Adrenal gland (tissue), 12 donors: Measurements from ENCODE around the gene TXNRD2. TPM values are rescaled to one million over a fixed set of nuclear protein-coding genes. Genes with fewer than 3 reads are reported as not detected.

ENCODE experiments used
- DNase-seq, 7 donors: peaks; one replicate each; pipeline ENCODE4 v3.0.0-alpha.2; 2019 to 2020
- H3K27ac ChIP-seq, 5 donors: fragments of 200-600 bp; sonication (generic) in 4 of 5; 1 replicate in 3 of 5; 2 replicates in 2 of 5; pipeline versions ENCODE4 v1.5.1 to v1.8.0; 2016 to 2020; ENCODE audit warnings: mild to moderate bottlenecking in 1 of 5
- H3K27me3 ChIP-seq: fragments of 200-600 bp; 2 replicates; pipeline ENCODE4 v1.8.0; 2021
- H3K36me3 ChIP-seq, 2 donors: fragments of 200-600 bp; replicated peaks in 1 of 2; 1 replicate in 1 of 2; 2 replicates in 1 of 2; pipeline versions ENCODE4 v1.5.1 to v1.8.0; 2018 to 2022
- H3K4me1 ChIP-seq, 2 donors: fragments of 200-600 bp; replicated peaks in 1 of 2; 1 replicate in 1 of 2; 2 replicates in 1 of 2; pipeline versions ENCODE4 v1.5.1 to v1.8.0; 2018 to 2021
- H3K4me3 ChIP-seq, 4 donors: fragments of 200-600 bp; sonication (generic) in 3 of 4; one replicate each; pipeline ENCODE4 v1.5.1; 2016 to 2018
- H3K9me3 ChIP-seq, 3 donors: fragments of 200-600 bp; sonication (generic) in 1 of 3; replicated peaks in 1 of 3; 1 replicate in 2 of 3; 2 replicates in 1 of 3; pipeline versions ENCODE4 v1.5.1 to v1.8.0; 2016 to 2021
- CTCF ChIP-seq, 6 experiments: fragments of 450-650 bp in 4 of 6; fragments of 200-600 bp in 2 of 6; sonication (generic) in 1 of 6; IDR thresholded peaks; 1 replicate in 5 of 6; 2 replicates in 1 of 6; pipeline versions ENCODE4 v1.5.1 to v1.8.0; 2016 to 2021; ENCODE audit warnings: antibody characterized with exemption in 6 of 6, mild to moderate bottlenecking in 2 of 6, moderate library complexity in 1 of 6
- POLR2A ChIP-seq, 2 donors: fragments of 450-650 bp; IDR thresholded peaks; one replicate each; pipeline ENCODE4 v1.6.1; 2017; ENCODE audit warnings: antibody characterized with exemption in 2 of 2, mild to moderate bottlenecking in 2 of 2, moderate library complexity in 1 of 2
- WGBS, 4 donors: extraction: QIAGEN DNeasy Blood & Tissue Kit in 2 of 4; methylation state at CpG; one replicate each; pipeline versions ENCODE4 v1.1.5 to v1.1.7; 2013 to 2017; 5-methylcytosine and 5-hydroxymethylcytosine counted together
- intact Hi-C, 2 donors: fragments of 100-400 bp; cut with DNase I; formaldehyde crosslinking; loops; one replicate each; pipeline versions ENCODE4 v1.14.1 to v1.15.0; 2022 to 2023
- polyA plus RNA-seq, 3 donors: library from polyadenylated mRNA; stranded (reverse); fragments of 200-250 nt in 2 of 3; fragments of 350-450 nt in 1 of 3; fragmentation: Illumina TruSeq in 1 of 3; extraction: RNeasy Lipid Tissue Mini Kit (QIAGEN cat#74804) in 1 of 3; gene quantifications; one replicate each; pipeline ENCODE4 v1.2.3, GENCODE V29; 2013 to 2014
- total RNA-seq, 9 donors: library from RNA; depleted of rRNA in 4 of 9; stranded (reverse); fragments of >200 nt in 4 of 9; fragments of 120-200 nt in 1 of 9; fragmentation: NEBNext Ultra II Directional in 1 of 9; extraction: Animal tissue kit (Norgen Biotek cat#: 25700) in 1 of 9; gene quantifications; one replicate each; pipeline versions ENCODE4 v1.1.0 to v1.2.4, GENCODE V29; 2013 to 2023
- donor health status: healthy with polysubstance abuse.
- donor health status: Bipolar disorder and iron deficiency.
- donor health status: DM: yes; HTN: yes; CAD: no.
- donor health status: DM: no; HTN: no; CAD: no.
- donor health status: DM: no; HTN: no; CAD: no.
- donor health status: DM: yes; HTN: yes; CAD: no.

TXNRD2 gene
- total and polyA plus RNA-seq, 12 donors: 39.6 to 171 (median 59.5) TPM

DNA sequence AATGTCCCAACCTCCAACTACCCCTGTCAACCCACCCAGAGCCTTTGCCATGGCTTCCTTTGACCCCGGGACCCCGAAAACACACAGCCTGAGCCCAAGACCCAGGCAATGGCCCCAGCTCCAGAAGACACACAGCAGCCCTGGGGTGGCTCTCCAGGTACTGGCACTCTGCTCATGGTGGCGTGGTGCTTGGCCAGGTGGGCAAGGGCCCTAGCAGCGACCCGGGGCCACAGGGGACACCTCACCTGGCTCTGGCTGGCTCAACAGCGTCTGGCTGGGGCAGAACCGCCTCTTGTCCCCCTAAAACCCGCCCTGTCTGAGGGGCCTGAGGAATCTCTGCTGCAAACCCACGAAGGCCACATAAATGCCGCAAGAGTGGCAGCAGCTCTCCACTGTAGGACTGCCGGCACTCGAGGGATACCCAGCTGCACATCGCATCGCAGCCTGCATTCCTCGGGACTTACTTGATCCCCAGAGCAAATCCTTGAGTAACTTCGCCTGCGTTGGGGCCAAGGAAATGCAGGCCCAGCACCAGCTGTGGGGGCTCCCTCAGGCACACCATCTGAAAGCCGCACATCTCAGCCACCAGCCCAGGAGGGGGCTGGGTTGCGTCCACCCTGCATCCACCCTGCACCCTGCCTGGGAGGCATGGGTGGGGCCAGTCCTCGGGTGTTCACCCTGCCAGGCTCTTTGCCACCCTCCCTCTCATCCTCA lies 63.8 kb downstream of the TXNRD2 start:
- intact Hi-C loops: no loop called here
- DNase-seq: peak in 4 of 7 donors; percentile 1 to 43 (median 10)
- no peaks in the 10 kb centered on the region for H3K4me1 ChIP-seq

GRCh38 chr22:19876941-19877625 lies 64.5 kb downstream of the TXNRD2 start:
- Histone ChIP-seq H3K4me3 (no peak overlapping the region), H3K36me3 (no peaks in the 10 kb centered on the region), H3K4me1 (no peaks in the 10 kb centered on the region), H3K27me3 (no peaks in the 10 kb centered on the region), H3K27ac (no peak overlapping the region), H3K9me3 (no peaks in the 10 kb centered on the region)
- TF ChIP-seq POLR2A (IDR thresholded peaks at IDR 0.05): no peak
- TF ChIP-seq CTCF (IDR thresholded peaks at IDR 0.05): no peak
- peak in 4 of 7 donors; percentile 5 to 33 (median 12) for DNase-seq
- 86 to 100% (median 91%) methylated on average over 1 to 18 of the region's 18 CpGs for WGBS, 4 donors
- intact Hi-C loops: no loop called here

More for the DNA sequence above, 63.8 kb downstream of the TXNRD2 start:
- TF ChIP-seq POLR2A (IDR thresholded peaks at IDR 0.05): no peak
- TF ChIP-seq CTCF (IDR thresholded peaks at IDR 0.05): no peak
- Histone ChIP-seq H3K36me3 (no peaks in the 10 kb centered on the region), H3K27ac (no peak overlapping the region), H3K9me3 (no peaks in the 10 kb centered on the region), H3K27me3 (no peaks in the 10 kb centered on the region), H3K4me3 (no peak overlapping the region)
- WGBS, 4 donors: 92 to 94% (median 94%) methylated on average over 13 to 20 of the region's 20 CpGs

GRCh38 chr22:19876314-19876940 lies 65.2 kb downstream of the TXNRD2 start:
- no peak overlapping the region for H3K4me3 ChIP-seq
- intact Hi-C loops: no loop called here
- H3K27ac ChIP-seq: no peak overlapping the region
- H3K36me3 ChIP-seq: no peaks in the 10 kb centered on the region
- H3K9me3 ChIP-seq: no peaks in the 10 kb centered on the region
- WGBS, 4 donors: 85 to 92% (median 86%) methylated on average over 11 to 21 of the region's 21 CpGs; no CpG with 5 or more reads in 1 of the 4 donors
- DNase-seq: peak in 4 of 7 donors; percentile 4 to 46 (median 13)
- no peaks in the 10 kb centered on the region for H3K4me1 ChIP-seq
- H3K27me3 ChIP-seq: no peaks in the 10 kb centered on the region
- TF ChIP-seq POLR2A (IDR thresholded peaks at IDR 0.05) (no peak), CTCF (IDR thresholded peaks at IDR 0.05) (no peak)
